Loucy (cell line): Measurements from ENCODE around the gene RHOD.

Experiments used
- CTCF ChIP-seq: fragments of 200-600 bp; sonication (generic); conservative IDR thresholded peaks from 2 replicates; pipeline ENCODE4 v1.5.1; 2014; ENCODE audit warnings: mild to moderate bottlenecking, antibody characterized with exemption, low read length
- EZH2phosphoT487 ChIP-seq: fragments of 200-600 bp; IDR thresholded peaks from 2 replicates; pipeline ENCODE4 v1.6.1; 2018; ENCODE audit warnings: antibody characterized with exemption, mild to moderate bottlenecking, moderate library complexity, borderline replicate concordance

GRCh38 chr11:67014343-67014742 is 42.3 kb upstream of the RHOD start:
- TF ChIP-seq CTCF, result no peak
- TF ChIP-seq EZH2phosphoT487, result no peak
